Measurements from ENCODE around the gene TENM3.

The TENM3 gene

GRCh38 chr4:182644683-182645050, 401.5 kb downstream of the TENM3 start:
- no peak for DNase-seq

GRCh38 chr4:182645511-182645910, 402.3 kb downstream of the TENM3 start:
- peak; percentile 6 for DNase-seq

- DNase-seq, result no peak
Measured at GRCh38 chr4:182647646-182648300, 404.6 kb downstream of the TENM3 start.

- DNase-seq, result no peak
Measured at GRCh38 chr4:182648766-182649165, 405.6 kb downstream of the TENM3 start.

- no peak for DNase-seq
Measured at GRCh38 chr4:182649698-182650477, 406.7 kb downstream of the TENM3 start.

- no peak for DNase-seq
Measured at GRCh38 chr4:182653596-182653995, 410.4 kb downstream of the TENM3 start.

GRCh38 chr4:182655340-182655739, 412.1 kb downstream of the TENM3 start:
- DNase-seq, result no peak

- DNase-seq, result no peak
Measured at GRCh38 chr4:182662551-182662950, 419.3 kb downstream of the TENM3 start.

GRCh38 chr4:182671231-182671630, 428.0 kb downstream of the TENM3 start:
- peak; percentile 43 for DNase-seq

- no peak for DNase-seq
Measured at GRCh38 chr4:182671749-182672148, 428.5 kb downstream of the TENM3 start.

- DNase-seq, result no peak
Measured at GRCh38 chr4:182678590-182678989, 435.4 kb downstream of the TENM3 start.

- DNase-seq, result no peak
Measured at GRCh38 chr4:182679533-182679932, 436.3 kb downstream of the TENM3 start.

GRCh38 chr4:182680234-182680653, 437.0 kb downstream of the TENM3 start:
- DNase-seq, result no peak

- DNase-seq, result no peak
Measured at GRCh38 chr4:182683661-182684060, 440.5 kb downstream of the TENM3 start.

- DNase-seq, result no peak
Measured at GRCh38 chr4:182684796-182685195, 441.6 kb downstream of the TENM3 start.

GRCh38 chr4:182688081-182688480, 444.9 kb downstream of the TENM3 start:
- no peak for DNase-seq

GRCh38 chr4:182694551-182694950, 451.3 kb downstream of the TENM3 start:
- DNase-seq, result no peak

GRCh38 chr4:182695009-182695408, 451.8 kb downstream of the TENM3 start:
- no peak for DNase-seq

GRCh38 chr4:182695842-182696241, 452.6 kb downstream of the TENM3 start:
- DNase-seq, result no peak

GRCh38 chr4:182697094-182697493, 453.9 kb downstream of the TENM3 start:
- no peak for DNase-seq

GRCh38 chr4:182698212-182698611, 455.0 kb downstream of the TENM3 start:
- DNase-seq, result no peak

GRCh38 chr4:182699201-182699600, 456.0 kb downstream of the TENM3 start:
- no peak for DNase-seq

- DNase-seq, result no peak
Measured at GRCh38 chr4:182699795-182700194, 456.6 kb downstream of the TENM3 start.

GRCh38 chr4:182700362-182701160, 457.4 kb downstream of the TENM3 start:
- peak; percentile 53 for DNase-seq
